Measurements from ENCODE around the gene MAGI1. TPM values are rescaled to one million over a fixed set of nuclear protein-coding genes. Genes with fewer than 3 reads are reported as not detected.
A peak's percentile ranks its signal among the peaks of the same experiment; 100 is the strongest.

The MAGI1 gene
- polyA plus RNA-seq, 6 donors from 2014 or later, result 0.08 TPM; not detected in 5

DNA sequence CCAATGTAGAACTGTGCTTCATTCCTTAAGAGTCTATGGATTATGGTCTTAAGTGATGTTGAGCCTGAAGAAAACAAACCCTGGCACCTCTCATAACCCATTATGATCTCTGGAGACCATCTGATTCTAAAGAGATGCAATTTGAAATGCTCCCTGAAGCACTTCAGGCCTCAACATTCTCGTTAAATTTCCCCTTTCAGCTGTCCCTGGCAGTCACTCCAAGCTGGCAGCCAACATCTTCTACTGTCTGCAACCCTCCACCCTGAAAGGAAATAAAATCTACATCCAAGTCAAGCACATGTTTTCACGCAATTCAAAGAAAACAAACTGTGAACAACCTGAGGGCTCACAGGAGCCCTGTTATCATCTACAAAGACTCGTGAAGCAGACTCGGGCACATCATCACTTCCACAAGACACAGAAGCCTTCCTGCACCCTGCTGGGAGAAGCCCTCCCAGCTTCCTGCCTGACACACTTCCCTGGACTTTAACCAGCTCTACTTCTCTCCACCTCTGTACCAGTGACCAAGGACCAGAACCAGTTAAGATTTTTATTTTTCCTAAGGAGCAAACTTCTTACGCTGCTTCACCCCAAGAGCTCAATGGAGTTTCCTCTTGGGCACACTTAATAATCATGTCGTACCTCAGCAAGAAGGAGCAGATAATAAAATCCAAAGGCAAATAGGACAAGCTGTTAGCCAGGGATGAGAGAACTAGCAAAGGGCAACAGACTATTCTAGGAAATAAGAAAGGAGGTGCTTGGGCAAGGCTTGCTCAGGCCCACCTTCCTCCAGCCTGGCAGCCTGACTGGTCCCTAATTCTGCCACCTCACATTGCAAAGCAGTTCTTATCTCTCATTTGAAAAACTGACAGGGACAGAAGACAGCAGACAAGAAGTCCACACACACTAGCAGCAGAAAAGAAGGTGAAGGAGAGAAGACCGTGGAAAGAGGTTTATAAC is 67.1 kb downstream of the MAGI1 start:
- no peaks in the 10 kb centered on the region for H3K4me1 Mint-ChIP-seq
- H3K4me3 Mint-ChIP-seq, result no peak overlapping the region
- no peak overlapping the region for H3K27ac Mint-ChIP-seq
- no peak for DNase-seq
- H3K36me3 Mint-ChIP-seq, result no peaks in the 10 kb centered on the region
- H3K27me3 Mint-ChIP-seq, result no peaks in the 10 kb centered on the region
- H3K9me3 Mint-ChIP-seq, result peaks cover 0 to 4% (median 2%) of the 10 kb centered on the region in 7 donors
- ATAC-seq (ENCODE audit: low read depth in 2 of 2), result no peak

DNA sequence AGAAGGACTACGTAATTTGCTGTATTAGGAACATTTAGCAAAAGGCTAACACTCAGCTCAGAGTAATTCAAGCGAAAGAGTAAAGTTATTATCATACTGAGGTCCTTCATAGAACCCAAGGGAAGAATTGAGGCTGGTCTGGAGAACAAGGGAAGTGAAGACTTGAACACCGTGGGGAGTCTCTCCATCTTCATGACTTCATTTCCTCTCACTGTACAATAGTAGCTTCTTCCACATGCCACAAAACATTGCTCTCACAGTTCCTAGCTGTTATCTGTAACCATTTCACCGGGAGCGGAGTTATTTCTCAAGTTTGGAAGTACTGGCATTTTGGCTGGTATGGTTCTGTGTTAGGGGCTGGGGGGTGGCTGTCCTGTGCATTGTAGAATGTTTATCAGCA is 69.7 kb downstream of the MAGI1 start:
- no peaks in the 10 kb centered on the region for H3K4me1 Mint-ChIP-seq
- H3K27me3 Mint-ChIP-seq, result no peaks in the 10 kb centered on the region
- H3K36me3 Mint-ChIP-seq, result no peaks in the 10 kb centered on the region
- peaks cover 0 to 4% (median 2%) of the 10 kb centered on the region in 7 donors for H3K9me3 Mint-ChIP-seq
- H3K4me3 Mint-ChIP-seq, result no peak overlapping the region
- no peak for DNase-seq
- no peak overlapping the region for H3K27ac Mint-ChIP-seq
- no peak for ATAC-seq (ENCODE audit: low read depth in 2 of 2)

DNA sequence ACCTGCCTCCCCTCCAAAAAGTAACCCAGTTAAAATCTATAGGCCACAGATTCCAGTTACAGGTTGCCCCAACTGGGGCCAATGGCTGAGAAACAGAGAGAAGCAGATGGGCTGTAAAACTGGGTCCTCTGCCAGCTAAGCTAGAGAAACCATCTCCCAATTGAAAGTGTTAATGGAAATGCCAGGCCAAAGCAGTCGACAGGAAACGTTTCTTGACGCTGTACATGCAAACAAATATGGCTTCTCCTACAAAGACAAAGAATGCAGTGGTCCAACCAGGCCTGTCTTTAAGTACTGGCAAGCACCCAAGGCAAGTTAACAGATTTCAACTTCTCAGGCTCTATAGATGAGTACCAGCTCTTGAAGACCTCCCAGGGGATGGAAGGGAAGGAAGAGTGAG is 71.3 kb downstream of the MAGI1 start:
- no peaks in the 10 kb centered on the region for H3K4me1 Mint-ChIP-seq
- DNase-seq (no peak), ATAC-seq (ENCODE audit: low read depth in 2 of 2) (no peak)
- peak overlapping the region in 1 of 8 donors; percentile 66 for H3K4me3 Mint-ChIP-seq
- no peak overlapping the region for H3K27ac Mint-ChIP-seq
- peaks cover 0 to 4% (median 2%) of the 10 kb centered on the region in 7 donors for H3K9me3 Mint-ChIP-seq
- no peaks in the 10 kb centered on the region for H3K36me3 Mint-ChIP-seq
- H3K27me3 Mint-ChIP-seq, result no peaks in the 10 kb centered on the region

DNA sequence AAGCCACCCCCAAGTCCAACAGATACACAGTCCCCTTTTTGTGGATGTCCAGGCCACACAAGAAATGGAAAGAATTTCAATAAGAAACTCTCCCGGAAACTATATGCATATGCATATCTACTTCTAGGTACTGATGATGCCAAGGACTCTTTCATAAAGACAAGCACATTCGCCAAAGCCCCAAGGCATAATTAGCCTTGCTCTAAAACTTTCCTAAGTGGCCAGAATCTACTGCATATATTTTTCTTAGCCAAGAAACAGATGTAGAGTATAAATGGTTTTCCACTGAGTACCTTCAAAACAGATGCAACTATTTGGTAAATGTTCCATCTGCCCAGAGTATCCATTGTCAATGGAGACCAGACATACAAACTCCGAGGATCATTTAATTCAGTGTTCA is 73.9 kb downstream of the MAGI1 start:
- H3K36me3 Mint-ChIP-seq, result no peaks in the 10 kb centered on the region
- no peaks in the 10 kb centered on the region for H3K27me3 Mint-ChIP-seq
- H3K27ac Mint-ChIP-seq, result no peak overlapping the region
- ATAC-seq (ENCODE audit: low read depth in 2 of 2) (no peak), DNase-seq (no peak)
- H3K4me3 Mint-ChIP-seq, result no peak overlapping the region
- no peaks in the 10 kb centered on the region for H3K4me1 Mint-ChIP-seq
- H3K9me3 Mint-ChIP-seq, result peaks cover 0 to 4% (median 2%) of the 10 kb centered on the region in 7 donors

DNA sequence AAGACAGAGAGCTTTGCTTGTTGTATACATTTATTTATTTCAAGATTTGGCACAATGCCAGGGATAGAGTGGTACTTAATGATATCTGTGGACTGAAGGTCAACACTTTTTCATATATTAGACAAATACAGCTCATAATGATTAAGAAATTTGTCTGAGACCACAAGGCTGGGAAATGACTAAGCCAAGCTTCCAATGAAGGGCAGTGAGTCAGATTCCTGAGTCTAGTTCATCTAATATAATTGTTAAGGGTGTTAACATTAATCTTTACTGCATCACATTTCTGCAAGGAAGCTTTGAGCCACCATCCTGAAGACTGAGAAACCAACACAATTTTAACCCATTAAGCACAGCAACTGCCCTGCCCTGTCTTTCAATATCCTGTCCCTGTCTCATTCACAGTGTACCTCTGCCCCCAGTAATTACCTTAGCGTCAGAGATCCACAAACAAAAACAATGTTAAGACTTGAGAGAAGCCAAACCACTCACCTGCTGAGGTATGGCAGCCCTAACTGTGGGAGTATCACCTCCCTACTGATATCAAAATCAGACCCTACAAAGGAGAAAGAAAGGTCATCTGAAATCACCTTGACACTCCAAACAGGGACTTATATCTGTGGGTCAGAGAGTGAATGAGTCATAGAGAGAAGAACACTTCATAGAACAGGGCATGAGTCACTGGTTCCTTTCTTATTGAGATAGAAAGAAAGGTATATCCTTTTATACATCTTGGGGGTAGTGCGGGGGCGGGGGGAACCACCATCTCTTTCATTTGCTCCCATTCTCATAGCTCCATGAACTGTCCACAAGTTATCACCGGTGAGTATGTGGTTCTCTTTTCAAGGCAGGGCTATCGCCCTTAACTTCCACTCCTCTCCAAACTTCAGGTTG is 74.7 kb downstream of the MAGI1 start:
- ATAC-seq (ENCODE audit: low read depth in 2 of 2) (no peak), DNase-seq (no peak)
- no peaks in the 10 kb centered on the region for H3K4me1 Mint-ChIP-seq
- H3K27me3 Mint-ChIP-seq, result no peaks in the 10 kb centered on the region
- no peak overlapping the region for H3K4me3 Mint-ChIP-seq
- peaks cover 0 to 7% (median 2%) of the 10 kb centered on the region in 7 donors for H3K9me3 Mint-ChIP-seq
- H3K36me3 Mint-ChIP-seq, result no peaks in the 10 kb centered on the region
- no peak overlapping the region for H3K27ac Mint-ChIP-seq

DNA sequence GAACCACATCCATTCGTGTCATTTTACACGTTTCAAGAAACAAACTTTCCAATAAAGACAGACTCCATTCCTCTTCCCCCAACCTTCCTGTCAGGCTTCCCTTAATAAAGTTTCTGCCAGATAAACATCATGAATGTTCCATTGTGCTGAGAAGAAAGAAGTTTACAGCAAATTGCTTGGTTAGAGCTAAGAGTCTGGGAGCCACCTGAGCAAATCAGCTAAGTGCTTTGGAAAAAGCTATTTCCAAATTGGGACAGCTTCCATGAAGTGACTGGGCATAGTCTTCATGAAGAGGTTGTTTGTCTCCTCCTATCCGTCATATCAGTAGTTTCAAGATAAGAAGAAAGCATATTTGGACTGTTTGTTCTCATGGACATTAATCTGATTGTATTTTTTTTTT is 77.0 kb downstream of the MAGI1 start:
- Mint-ChIP-seq H3K9me3 (peaks cover 0 to 8% (median 2%) of the 10 kb centered on the region in 7 donors), H3K4me1 (no peaks in the 10 kb centered on the region), H3K4me3 (no peak overlapping the region), H3K27me3 (peaks cover 0 to 3% (median 0%) of the 10 kb centered on the region in 3 donors), H3K27ac (no peak overlapping the region), H3K36me3 (no peaks in the 10 kb centered on the region)
- no peak for DNase-seq
- no peak for ATAC-seq (ENCODE audit: low read depth in 2 of 2)

DNA sequence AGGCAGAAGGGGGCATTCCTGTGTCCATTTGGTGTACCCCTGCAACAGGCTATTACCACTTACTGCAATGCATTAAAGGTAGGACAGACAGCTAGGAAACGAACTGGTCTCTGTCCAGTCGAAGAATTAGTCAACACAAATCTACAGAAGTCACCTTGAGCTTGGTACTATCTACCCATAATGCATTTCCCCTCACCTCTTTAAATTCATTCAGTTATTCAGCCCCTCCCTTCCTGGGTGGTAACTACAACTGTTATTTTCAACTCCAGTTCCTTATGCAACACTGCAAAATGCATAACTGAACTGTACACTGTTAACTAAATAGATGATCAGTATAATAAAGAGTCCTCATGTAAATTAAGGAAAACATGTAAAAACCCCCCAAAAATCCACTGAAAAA is 77.6 kb downstream of the MAGI1 start:
- ATAC-seq (ENCODE audit: low read depth in 2 of 2) (no peak), DNase-seq (no peak)
- peaks cover 0 to 4% (median 0%) of the 10 kb centered on the region in 3 donors for H3K27me3 Mint-ChIP-seq
- H3K27ac Mint-ChIP-seq, result no peak overlapping the region
- H3K4me3 Mint-ChIP-seq, result no peak overlapping the region
- no peaks in the 10 kb centered on the region for H3K36me3 Mint-ChIP-seq
- no peaks in the 10 kb centered on the region for H3K4me1 Mint-ChIP-seq
- H3K9me3 Mint-ChIP-seq, result peaks cover 0 to 8% (median 2%) of the 10 kb centered on the region in 7 donors

DNA sequence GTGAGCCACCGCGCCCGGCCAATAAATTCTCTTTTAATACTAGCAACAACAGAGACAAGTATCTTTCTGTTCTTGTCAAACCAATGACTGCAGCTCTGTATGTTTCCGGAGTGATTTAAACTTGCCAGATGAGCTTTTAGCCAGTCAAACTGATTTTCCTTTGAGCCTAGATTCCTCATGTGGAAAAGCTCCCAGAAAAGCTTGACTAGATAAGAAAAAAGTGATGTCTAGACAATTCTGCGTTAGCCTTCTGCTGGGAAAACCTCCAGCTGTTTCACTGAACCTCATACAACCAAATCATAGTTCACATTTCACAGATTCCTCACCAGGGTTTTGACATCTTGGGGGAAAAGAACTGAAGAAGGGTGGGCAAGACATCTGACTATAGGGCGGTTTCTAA is 78.6 kb downstream of the MAGI1 start:
- no peak overlapping the region for H3K27ac Mint-ChIP-seq
- H3K36me3 Mint-ChIP-seq, result no peaks in the 10 kb centered on the region
- H3K27me3 Mint-ChIP-seq, result peaks cover 0 to 7% (median 0%) of the 10 kb centered on the region in 3 donors
- DNase-seq, result no peak
- no peaks in the 10 kb centered on the region for H3K4me1 Mint-ChIP-seq
- peaks cover 0 to 5% (median 3%) of the 10 kb centered on the region in 7 donors for H3K9me3 Mint-ChIP-seq
- no peak for ATAC-seq (ENCODE audit: low read depth in 2 of 2)
- H3K4me3 Mint-ChIP-seq, result no peak overlapping the region

DNA sequence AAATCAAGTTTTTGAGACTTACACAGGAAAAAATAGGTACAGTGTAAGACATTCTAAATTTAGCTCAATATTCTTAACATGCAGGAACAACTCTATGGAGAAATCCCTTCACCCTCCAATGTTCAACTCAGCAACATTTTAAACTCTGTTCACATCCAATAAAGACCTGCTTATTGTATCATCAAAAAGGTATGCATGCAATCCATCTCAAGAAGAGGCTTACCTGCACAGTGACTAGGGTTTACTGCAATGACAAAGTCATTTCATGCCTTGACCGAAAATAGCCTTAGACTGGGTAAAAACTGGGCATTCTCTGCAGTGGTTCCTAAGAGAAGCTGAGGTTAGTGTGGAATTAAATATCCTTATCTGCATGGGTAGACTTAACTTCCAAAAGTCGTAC is 80.5 kb downstream of the MAGI1 start:
- no peaks in the 10 kb centered on the region for H3K36me3 Mint-ChIP-seq
- ATAC-seq (ENCODE audit: low read depth in 2 of 2), result no peak

DNA sequence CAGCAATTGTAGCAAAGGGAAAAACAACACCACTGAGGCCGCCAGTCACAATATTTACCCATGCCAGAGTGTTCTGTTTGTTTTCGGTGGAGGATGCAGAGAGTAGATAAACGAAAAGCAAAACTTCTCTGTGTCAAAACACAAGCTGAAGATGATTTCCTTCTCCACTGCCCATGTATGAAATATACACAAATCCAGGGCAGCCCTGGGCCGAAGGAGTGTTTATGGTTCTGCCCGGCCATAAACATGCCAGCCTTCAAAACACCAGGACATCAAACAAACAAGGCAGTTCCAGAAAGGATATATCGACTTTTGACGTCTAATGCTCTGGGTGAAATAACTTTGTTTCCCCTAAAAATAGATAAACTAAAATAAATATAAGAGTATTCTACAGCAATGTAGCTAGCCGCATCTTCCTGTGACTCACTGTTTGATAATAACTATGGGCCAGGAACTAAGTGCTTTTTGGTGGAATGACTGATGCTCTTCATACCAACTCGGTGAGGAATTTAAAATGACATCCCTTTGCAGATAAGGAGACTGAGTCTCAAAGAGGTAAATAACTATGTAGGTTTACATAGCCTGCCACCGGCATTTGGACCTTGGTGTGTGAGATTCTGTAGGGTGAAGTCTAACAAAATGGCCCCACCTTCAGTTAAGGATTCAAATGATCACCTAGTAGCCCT is 82.8 kb downstream of the MAGI1 start:
- Mint-ChIP-seq H3K27ac (no peak overlapping the region), H3K36me3 (no peaks in the 10 kb centered on the region), H3K27me3 (peaks cover 0 to 10% (median 2%) of the 10 kb centered on the region in 3 donors), H3K4me1 (no peaks in the 10 kb centered on the region), H3K9me3 (peaks cover 0 to 5% (median 3%) of the 10 kb centered on the region in 7 donors), H3K4me3 (no peak overlapping the region)
- DNase-seq (no peak), ATAC-seq (ENCODE audit: low read depth in 2 of 2) (no peak)

More for the DNA sequence above, 80.5 kb downstream of the MAGI1 start:
- no peak for DNase-seq
- H3K27me3 Mint-ChIP-seq, result peaks cover 0 to 7% (median 0%) of the 10 kb centered on the region in 3 donors
- no peak overlapping the region for H3K27ac Mint-ChIP-seq
- no peaks in the 10 kb centered on the region for H3K4me1 Mint-ChIP-seq
- H3K4me3 Mint-ChIP-seq, result no peak overlapping the region
- H3K9me3 Mint-ChIP-seq, result peaks cover 0 to 5% (median 3%) of the 10 kb centered on the region in 7 donors

DNA sequence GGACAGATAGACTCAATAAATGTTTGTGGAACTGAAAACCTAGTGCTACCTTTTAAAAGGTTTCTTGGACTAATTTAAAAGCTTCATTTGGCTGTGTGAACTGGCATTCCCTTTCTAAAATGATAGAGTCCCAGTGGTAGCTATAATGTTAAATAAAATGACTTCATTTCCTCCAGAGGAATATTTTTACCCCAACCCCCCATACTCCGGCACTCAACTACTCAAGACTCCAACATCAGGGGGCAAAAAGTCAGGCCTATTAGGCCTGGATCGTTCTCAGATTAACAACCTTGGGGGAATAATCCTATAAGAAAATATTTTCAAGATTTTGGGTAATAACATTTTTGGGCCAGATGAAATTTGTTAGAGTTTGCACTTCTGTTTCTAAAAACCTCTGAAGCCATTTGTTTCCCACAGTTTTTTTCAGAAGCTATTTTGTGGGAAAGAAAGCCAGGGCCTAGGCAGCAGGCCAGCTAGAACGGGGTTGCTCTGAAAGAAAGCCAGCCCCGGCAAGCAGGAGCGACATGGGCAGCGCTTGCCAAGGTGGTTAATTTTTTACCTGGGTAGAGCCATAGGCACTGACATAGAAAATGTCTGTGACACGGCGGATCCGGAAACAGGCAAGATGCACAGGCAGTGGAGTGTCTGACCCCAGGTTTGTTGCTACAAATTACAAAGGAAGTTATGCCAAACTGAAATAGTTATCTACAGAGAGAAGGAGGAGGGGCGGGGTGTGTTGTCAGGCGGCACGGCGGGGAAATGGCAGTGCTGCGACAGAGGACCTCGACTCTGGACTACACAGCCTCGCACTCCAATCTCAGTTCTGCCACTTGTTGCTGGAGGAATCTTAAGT is 84.6 kb downstream of the MAGI1 start:
- DNase-seq (no peak), ATAC-seq (ENCODE audit: low read depth in 2 of 2) (no peak)
- Mint-ChIP-seq H3K4me1 (no peaks in the 10 kb centered on the region), H3K4me3 (no peak overlapping the region), H3K36me3 (no peaks in the 10 kb centered on the region), H3K27ac (no peak overlapping the region), H3K27me3 (peaks cover 0 to 10% (median 8%) of the 10 kb centered on the region in 3 donors), H3K9me3 (peaks cover 0 to 7% (median 2%) of the 10 kb centered on the region in 7 donors)

DNA sequence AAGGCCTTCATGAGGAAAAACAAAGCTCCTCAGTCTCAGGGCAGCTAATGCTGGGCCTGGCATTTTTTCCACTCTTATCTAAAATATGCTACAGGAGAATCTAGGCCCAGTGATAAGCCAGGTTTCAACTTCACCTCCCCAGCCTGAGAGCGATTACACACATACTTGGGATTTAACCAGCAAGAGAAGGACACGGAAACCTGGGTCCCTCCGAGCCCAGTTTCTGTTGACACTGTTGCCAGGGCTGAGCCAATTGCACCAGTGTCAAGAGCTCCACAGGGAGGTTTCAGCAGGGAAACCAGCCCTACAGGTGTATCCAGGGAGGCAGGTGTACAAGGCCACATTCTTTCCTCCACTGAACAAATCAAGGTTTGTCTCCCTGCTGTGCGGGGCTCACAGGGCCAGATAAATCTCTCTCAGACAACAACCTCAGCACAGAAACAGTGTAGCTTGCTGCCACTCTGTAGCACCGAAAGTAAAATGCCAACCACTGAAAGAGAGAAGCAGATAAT is 85.4 kb downstream of the MAGI1 start:
- peaks cover 0 to 5% (median 2%) of the 10 kb centered on the region in 7 donors for H3K9me3 Mint-ChIP-seq
- no peak for DNase-seq

More for the DNA sequence above, 85.4 kb downstream of the MAGI1 start:
- Mint-ChIP-seq H3K36me3 (no peaks in the 10 kb centered on the region), H3K4me1 (no peaks in the 10 kb centered on the region), H3K27ac (no peak overlapping the region), H3K27me3 (peaks cover 0 to 10% (median 8%) of the 10 kb centered on the region in 3 donors), H3K4me3 (no peak overlapping the region)
- ATAC-seq (ENCODE audit: low read depth in 2 of 2), result no peak
